Mucosa of descending colon (tissue), 3 donors: ENCODE measurements around the gene ZFP90. TPM values are rescaled to one million over a fixed set of nuclear protein-coding genes. Genes with fewer than 3 reads are reported as not detected.
A peak's percentile ranks its signal among the peaks of the same experiment; 100 is the strongest.
"Not testable (repeated sequence)": the region's sequence is repeated elsewhere in the genome, so short reads cannot be mapped to it uniquely, and the experiment has no call there.

ENCODE experiments used
- ATAC-seq: fragments of 200-7000 bp; cut with Tn5 transposase; one replicate; pipeline ENCODE4 v1.9.1; 2020; ENCODE audit warnings: mild to moderate bottlenecking, moderate library complexity
- DNase-seq, 3 donors: peaks; one replicate each; pipeline ENCODE4 v3.0.0-alpha.2; 2020
- H3K36me3 ChIP-seq: fragments of 200-600 bp; one replicate; pipeline ENCODE4 v1.8.0; 2021; ENCODE audit warnings: low read depth, mild to moderate bottlenecking
- H3K4me1 ChIP-seq: fragments of 200-600 bp; one replicate; pipeline ENCODE4 v1.8.0; 2021; ENCODE audit warnings: low read depth, mild to moderate bottlenecking
- H3K4me3 ChIP-seq: fragments of 200-600 bp; one replicate; pipeline ENCODE4 v1.8.0; 2021; ENCODE audit warnings: mild to moderate bottlenecking
- H3K9me3 ChIP-seq: fragments of 200-600 bp; one replicate; pipeline ENCODE4 v1.8.0; 2021; ENCODE audit warnings: mild to moderate bottlenecking
- CTCF ChIP-seq: fragments of 200-600 bp; IDR thresholded peaks from one replicate; pipeline ENCODE4 v1.8.0; 2022; ENCODE audit warnings: antibody characterized with exemption, mild to moderate bottlenecking
- intact Hi-C, 2 donors: fragments of 100-400 bp; cut with DNase I in 1 of 2; cut with micrococcal nuclease in 1 of 2; formaldehyde crosslinking; loops; one replicate each; pipeline versions ENCODE4 v1.11.0 to v1.11.1; 2022; cut with DNase I, micrococcal nuclease
- total RNA-seq, 3 donors: library from RNA; stranded (reverse); fragmentation: NEBNext Ultra II Directional in 2 of 3; extraction: Animal tissue kit (Norgen Biotek cat#: 25700) in 2 of 3; gene quantifications; one replicate each; pipeline versions ENCODE4 v1.2.1 to v1.2.4, GENCODE V29; 2021 to 2023
- donor health status: DM: no; HTN: no; CAD: no; lungs with moderate emphysema.
- donor health status: DM: no; HTN: no; CAD: no.
- donor health status: DM: no; HTN: yes; CAD: no.

ZFP90 gene
- total RNA-seq, 3 donors from 2014 or later = 10.2 to 18.1 (median 12.8) TPM

- Histone ChIP-seq H3K4me1 (peaks cover 24% of the 10 kb centered on the region), H3K4me3 (no peak overlapping the region), H3K9me3 (no peaks in the 10 kb centered on the region), H3K36me3 (no peaks in the 10 kb centered on the region)
- no peak for TF ChIP-seq CTCF
- DNase-seq (peak; percentile 63 to 72 (median 70)), ATAC-seq (peak; percentile 79)
- intact Hi-C loops = no loop called here
These were observed 46.3 kb upstream of the ZFP90 start for GRCh38 chr16:68492543-68493411.

DNA sequence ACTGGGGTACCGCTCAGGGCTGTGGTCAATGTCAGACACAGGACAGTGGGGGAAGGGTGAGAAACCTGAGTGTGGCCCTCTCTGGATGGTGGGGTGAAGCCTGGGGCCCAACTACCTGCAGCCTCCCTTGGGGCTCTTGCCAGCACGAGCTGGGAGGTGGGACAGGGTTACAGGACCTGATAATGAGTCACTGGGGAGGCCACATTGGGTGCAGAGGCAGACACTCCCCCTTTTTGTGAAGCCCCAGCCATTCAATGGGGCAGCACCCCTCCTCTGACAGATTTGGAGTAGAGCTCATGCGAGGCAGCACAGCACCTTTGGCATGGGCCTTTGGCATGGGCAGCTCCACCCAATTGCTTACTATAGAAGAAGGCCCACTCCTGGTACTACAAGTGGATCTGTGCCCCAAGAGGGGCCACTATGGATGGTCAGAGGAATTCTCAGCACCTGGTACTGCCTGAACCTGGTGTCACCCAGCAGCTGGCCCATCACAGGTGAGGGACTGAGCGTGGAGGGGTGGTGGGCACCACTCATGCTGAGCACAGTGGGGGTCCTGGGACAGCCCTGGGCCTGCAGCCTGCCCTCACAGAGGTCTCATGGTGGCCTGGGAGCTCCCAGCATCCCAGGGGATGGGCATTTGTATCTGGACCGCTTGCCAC is 45.5 kb upstream of the ZFP90 start:
- TF ChIP-seq CTCF = no peak
- Histone ChIP-seq H3K4me1 (peaks cover 24% of the 10 kb centered on the region), H3K4me3 (no peak overlapping the region), H3K9me3 (no peaks in the 10 kb centered on the region), H3K36me3 (no peaks in the 10 kb centered on the region)
- DNase-seq (no peak), ATAC-seq (no peak)
- intact Hi-C loops = no loop called here

GRCh38 chr16:68494261-68494660 is 44.8 kb upstream of the ZFP90 start:
- H3K9me3 ChIP-seq, H3K4me3 ChIP-seq, ATAC-seq, DNase-seq, H3K36me3 ChIP-seq, intact Hi-C loops: not testable (repeated sequence)
- H3K4me1 ChIP-seq = peaks cover 24% of the 10 kb centered on the region

DNA sequence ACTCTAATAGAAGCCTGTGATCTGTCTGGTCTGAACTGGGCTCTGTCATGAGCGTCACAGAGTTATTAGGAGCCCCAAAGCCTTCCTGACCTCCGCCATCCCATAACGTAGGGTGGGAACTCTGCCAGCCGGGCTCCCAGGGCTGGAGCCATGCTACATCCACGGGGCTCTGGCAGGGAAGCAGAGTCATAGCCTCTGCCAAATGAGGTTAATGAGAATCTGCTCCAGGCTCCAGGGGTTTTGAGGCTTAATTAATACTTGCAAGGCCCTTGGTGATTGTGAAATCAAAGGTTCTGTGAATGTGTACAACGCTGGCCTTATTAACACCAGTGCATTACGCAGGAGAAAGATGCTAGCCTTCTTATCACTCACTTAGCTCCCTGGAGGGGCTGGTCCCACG is 42.4 kb upstream of the ZFP90 start:
- no peaks in the 10 kb centered on the region for H3K36me3 ChIP-seq
- intact Hi-C loops = no loop called here
- no peaks in the 10 kb centered on the region for H3K9me3 ChIP-seq
- no peak for DNase-seq
- ATAC-seq = no peak
- peaks cover 16% of the 10 kb centered on the region for H3K4me1 ChIP-seq
- no peak for TF ChIP-seq CTCF
- no peak overlapping the region for H3K4me3 ChIP-seq

- intact Hi-C loops = no loop called here
- H3K9me3 ChIP-seq = no peaks in the 10 kb centered on the region
- DNase-seq (peak in 1 of 3 donors; percentile 12), ATAC-seq (no peak)
- H3K4me3 ChIP-seq = no peak overlapping the region
- no peaks in the 10 kb centered on the region for H3K4me1 ChIP-seq
- no peaks in the 10 kb centered on the region for H3K36me3 ChIP-seq
- no peak for TF ChIP-seq CTCF
These were observed 40.1 kb upstream of the ZFP90 start for GRCh38 chr16:68499006-68499405.

- Histone ChIP-seq H3K4me1 (no peaks in the 10 kb centered on the region), H3K4me3 (no peak overlapping the region), H3K36me3 (no peaks in the 10 kb centered on the region), H3K9me3 (no peaks in the 10 kb centered on the region)
- intact Hi-C loops = no loop called here
- DNase-seq = no peak
- TF ChIP-seq CTCF = no peak
- ATAC-seq = no peak
These were observed 35.8 kb upstream of the ZFP90 start for GRCh38 chr16:68503334-68503733.
